Measurements from ENCODE around the gene PITRM1. TPM values are rescaled to one million over a fixed set of nuclear protein-coding genes. Genes with fewer than 3 reads are reported as not detected.
A peak's percentile ranks its signal among the peaks of the same experiment; 100 is the strongest.

The PITRM1 gene
- total RNA-seq, 1 experiment from 2014 or later, result 83.5 TPM

DNA sequence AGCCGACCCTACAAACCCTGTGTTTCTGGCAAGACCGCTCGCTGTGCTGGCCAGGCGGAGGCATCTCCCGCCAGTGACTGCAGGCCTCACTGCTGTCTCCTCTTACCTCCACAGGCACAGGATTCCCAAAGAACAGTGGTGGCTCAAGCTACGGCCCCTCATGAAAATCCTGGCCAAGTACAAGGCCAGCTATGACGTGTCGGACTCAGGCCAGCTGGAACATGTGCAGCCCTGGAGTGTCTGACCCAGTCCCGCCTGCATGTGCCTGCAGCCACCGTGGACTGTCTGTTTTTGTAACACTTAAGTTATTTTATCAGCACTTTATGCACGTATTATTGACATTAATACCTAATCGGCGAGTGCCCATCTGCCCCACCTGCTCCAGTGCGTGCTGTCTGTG lies 36.2 kb downstream of the PITRM1 start:
- CTCF ChIA-PET, result interaction anchor here (0.6 kb wide), 1 partner anchor 15 kb away, joined by 3 read pairs; no protein-coding TSS in a partner anchor

DNA sequence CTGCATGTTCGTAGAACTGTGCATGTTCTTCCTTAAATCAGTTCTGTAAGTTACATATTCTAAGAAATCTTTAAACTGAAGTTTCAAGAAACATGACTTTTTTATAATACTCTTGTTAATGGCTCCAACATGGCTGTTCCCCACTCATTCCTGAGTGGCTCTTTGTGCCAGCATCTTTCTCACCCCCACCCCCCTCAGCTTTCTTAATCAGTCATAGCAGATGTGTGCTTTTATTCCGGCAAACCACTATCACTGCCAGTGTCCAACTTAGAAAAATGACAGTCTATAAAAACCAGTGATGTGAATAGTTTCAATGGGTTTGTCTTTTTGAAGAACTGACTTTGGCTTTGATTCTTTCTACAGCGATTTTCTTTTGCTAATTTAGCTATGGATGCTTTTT lies 37.6 kb downstream of the PITRM1 start:
- Histone ChIP-seq H3K9me3 (ENCODE audit: low read depth, low read length, poor library complexity, severe bottlenecking) (no peaks in the 10 kb centered on the region), H3K36me3 (ENCODE audit: insufficient read depth, low read length, poor library complexity, severe bottlenecking) (peaks cover 94% of the 10 kb centered on the region), H3K4me1 (ENCODE audit: insufficient read depth, low read length, poor library complexity, severe bottlenecking) (no peaks in the 10 kb centered on the region), H3K27me3 (replicated peaks; ENCODE audit: insufficient read depth, low read depth, low read length, poor library complexity) (no peaks in the 10 kb centered on the region), H3K27ac (ENCODE audit: low read depth, low read length, poor library complexity, severe bottlenecking) (no peak overlapping the region), H3K4me3 (ENCODE audit: low read depth, low read length, poor library complexity, severe bottlenecking) (no peak overlapping the region)
- no peak for DNase-seq (ENCODE audit: low spot score)
- no TSS peak for BruUV-seq (replicated peaks)
- intact Hi-C loops (cut with micrococcal nuclease; ENCODE audit: unreplicated experiment), result no loop called here
- POLR2A ChIA-PET (ENCODE audit: low non-redundant PET), result no interaction called here
- CTCF ChIA-PET, result no interaction called here
- TF ChIP-seq, protein P1, sequence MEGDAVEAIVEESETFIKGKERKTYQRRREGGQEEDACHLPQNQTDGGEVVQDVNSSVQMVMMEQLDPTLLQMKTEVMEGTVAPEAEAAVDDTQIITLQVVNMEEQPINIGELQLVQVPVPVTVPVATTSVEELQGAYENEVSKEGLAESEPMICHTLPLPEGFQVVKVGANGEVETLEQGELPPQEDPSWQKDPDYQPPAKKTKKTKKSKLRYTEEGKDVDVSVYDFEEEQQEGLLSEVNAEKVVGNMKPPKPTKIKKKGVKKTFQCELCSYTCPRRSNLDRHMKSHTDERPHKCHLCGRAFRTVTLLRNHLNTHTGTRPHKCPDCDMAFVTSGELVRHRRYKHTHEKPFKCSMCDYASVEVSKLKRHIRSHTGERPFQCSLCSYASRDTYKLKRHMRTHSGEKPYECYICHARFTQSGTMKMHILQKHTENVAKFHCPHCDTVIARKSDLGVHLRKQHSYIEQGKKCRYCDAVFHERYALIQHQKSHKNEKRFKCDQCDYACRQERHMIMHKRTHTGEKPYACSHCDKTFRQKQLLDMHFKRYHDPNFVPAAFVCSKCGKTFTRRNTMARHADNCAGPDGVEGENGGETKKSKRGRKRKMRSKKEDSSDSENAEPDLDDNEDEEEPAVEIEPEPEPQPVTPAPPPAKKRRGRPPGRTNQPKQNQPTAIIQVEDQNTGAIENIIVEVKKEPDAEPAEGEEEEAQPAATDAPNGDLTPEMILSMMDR (conservative IDR thresholded peaks at IDR 0.05; ENCODE audit: low read depth, low read length), result no peak
- no peak for TF ChIP-seq EZH2 (IDR thresholded peaks at IDR 0.05; ENCODE audit: borderline replicate concordance, low read depth, low read length, poor library complexity, severe bottlenecking)

More for the DNA sequence above, 36.2 kb downstream of the PITRM1 start:
- no peak for DNase-seq (ENCODE audit: low spot score)
- H3K27me3 ChIP-seq (replicated peaks; ENCODE audit: insufficient read depth, low read depth, low read length, poor library complexity), result no peaks in the 10 kb centered on the region
- H3K9me3 ChIP-seq (ENCODE audit: low read depth, low read length, poor library complexity, severe bottlenecking), result no peaks in the 10 kb centered on the region
- H3K27ac ChIP-seq (ENCODE audit: low read depth, low read length, poor library complexity, severe bottlenecking), result no peak overlapping the region
- H3K36me3 ChIP-seq (ENCODE audit: insufficient read depth, low read length, poor library complexity, severe bottlenecking), result peaks cover 100% of the 10 kb centered on the region
- TF ChIP-seq, protein P1 (conservative IDR thresholded peaks at IDR 0.05; ENCODE audit: low read depth, low read length), result no peak
- TF ChIP-seq EZH2 (IDR thresholded peaks at IDR 0.05; ENCODE audit: borderline replicate concordance, low read depth, low read length, poor library complexity, severe bottlenecking), result no peak
- no peaks in the 10 kb centered on the region for H3K4me1 ChIP-seq (ENCODE audit: insufficient read depth, low read length, poor library complexity, severe bottlenecking)
- POLR2A ChIA-PET (ENCODE audit: low non-redundant PET), result no interaction called here
- H3K4me3 ChIP-seq (ENCODE audit: low read depth, low read length, poor library complexity, severe bottlenecking), result no peak overlapping the region
- TSS peak; percentile 54 for BruUV-seq (replicated peaks)
- intact Hi-C loops (cut with micrococcal nuclease; ENCODE audit: unreplicated experiment), result no loop called here

DNA sequence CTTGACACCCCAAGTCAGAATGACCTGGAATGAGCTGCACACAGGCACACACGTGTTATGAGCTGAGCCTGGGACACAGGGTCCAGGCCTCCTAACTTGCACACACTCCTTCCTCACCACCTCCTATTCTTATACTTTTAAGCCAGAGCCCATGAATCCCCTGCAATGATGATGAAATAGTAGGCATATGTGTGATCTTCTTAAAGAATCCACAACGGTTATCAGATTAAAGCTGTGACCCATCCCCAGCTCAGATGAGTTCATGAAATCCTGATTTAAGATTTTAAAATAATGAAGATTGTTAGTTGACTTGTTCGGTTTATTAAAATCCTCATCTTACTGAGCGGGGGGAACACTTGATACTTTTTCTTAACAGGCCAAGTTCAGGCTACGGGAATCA lies 38.6 kb downstream of the PITRM1 start:
- Histone ChIP-seq H3K4me3 (ENCODE audit: low read depth, low read length, poor library complexity, severe bottlenecking) (no peak overlapping the region), H3K36me3 (ENCODE audit: insufficient read depth, low read length, poor library complexity, severe bottlenecking) (peaks cover 94% of the 10 kb centered on the region), H3K4me1 (ENCODE audit: insufficient read depth, low read length, poor library complexity, severe bottlenecking) (no peaks in the 10 kb centered on the region), H3K9me3 (ENCODE audit: low read depth, low read length, poor library complexity, severe bottlenecking) (no peaks in the 10 kb centered on the region), H3K27ac (ENCODE audit: low read depth, low read length, poor library complexity, severe bottlenecking) (peak overlapping the region; percentile 46), H3K27me3 (replicated peaks; ENCODE audit: insufficient read depth, low read depth, low read length, poor library complexity) (no peaks in the 10 kb centered on the region)
- ChIA-PET POLR2A (ENCODE audit: low non-redundant PET) (no interaction called here), CTCF (no interaction called here)
- no TSS peak for BruUV-seq (replicated peaks)
- intact Hi-C loops (cut with micrococcal nuclease; ENCODE audit: unreplicated experiment), result no loop called here
- TF ChIP-seq EZH2 (IDR thresholded peaks at IDR 0.05; ENCODE audit: borderline replicate concordance, low read depth, low read length, poor library complexity, severe bottlenecking), result no peak
- TF ChIP-seq, protein P1 (conservative IDR thresholded peaks at IDR 0.05; ENCODE audit: low read depth, low read length), result no peak
- no peak for DNase-seq (ENCODE audit: low spot score)
